Neutrophil (primary cell): ENCODE measurements around the gene C22orf15.

Source experiments
- H3K27ac ChIP-seq: fragments of 200-600 bp; sonication (generic); 2 replicates; pipeline ENCODE4 v1.5.1; 2016; ENCODE audit warnings: mild to moderate bottlenecking, moderate library complexity
- H3K27me3 ChIP-seq: fragments of 200-600 bp; sonication (generic); 2 replicates; pipeline ENCODE4 v1.6.0; 2016; ENCODE audit warnings: mild to moderate bottlenecking
- H3K36me3 ChIP-seq: fragments of 200-600 bp; sonication (generic); 2 replicates; pipeline ENCODE4 v1.5.1; 2017
- H3K4me1 ChIP-seq, 2 experiments: fragments of 200-600 bp in 1 of 2; sonication (generic) in 1 of 2; 1 replicate in 1 of 2; 2 replicates in 1 of 2; pipeline versions ENCODE4 v1.5.1 to v1.6.1; 2013 to 2016; ENCODE audit warnings: low read depth in 1 of 2, low read length in 1 of 2, mild to moderate bottlenecking in 1 of 2, moderate library complexity in 1 of 2; ENCODE audit not compliant: control insufficient read depth in 1 of 2, insufficient read depth in 1 of 2
- H3K4me3 ChIP-seq, 2 experiments: fragments of 200-600 bp in 1 of 2; sonication (generic) in 1 of 2; 1 replicate in 1 of 2; 2 replicates in 1 of 2; pipeline ENCODE4 v1.5.1; 2013 to 2016; ENCODE audit warnings: low read depth in 1 of 2, low read length in 1 of 2, mild to moderate bottlenecking in 1 of 2, moderate library complexity in 1 of 2
- H3K9me3 ChIP-seq: fragments of 200-600 bp; sonication (generic); 2 replicates; pipeline ENCODE4 v1.5.1; 2016
- CTCF ChIP-seq: fragments of 200-600 bp; sonication (generic); IDR thresholded peaks from 2 replicates; pipeline ENCODE4 v1.5.1; 2016; ENCODE audit warnings: antibody characterized with exemption

The C22orf15 gene

GRCh38 chr22:23804781-23805291 lies 42.0 kb downstream of the C22orf15 start:
- Histone ChIP-seq H3K4me3 (no peak overlapping the region), H3K9me3 (no peaks in the 10 kb centered on the region), H3K27me3 (no peaks in the 10 kb centered on the region), H3K36me3 (peaks cover 77% of the 10 kb centered on the region), H3K4me1 (no peaks in the 10 kb centered on the region), H3K27ac (no peak overlapping the region)
- TF ChIP-seq CTCF: no peak

- Histone ChIP-seq H3K4me3 (no peak overlapping the region), H3K9me3 (no peaks in the 10 kb centered on the region), H3K27me3 (no peaks in the 10 kb centered on the region), H3K36me3 (peaks cover 68% of the 10 kb centered on the region), H3K4me1 (no peaks in the 10 kb centered on the region), H3K27ac (no peak overlapping the region)
- TF ChIP-seq CTCF: no peak
Observed at GRCh38 chr22:23806837-23807236, 44.0 kb downstream of the C22orf15 start.

- H3K27me3 ChIP-seq: no peaks in the 10 kb centered on the region
- H3K4me1 ChIP-seq: no peaks in the 10 kb centered on the region
- H3K9me3 ChIP-seq: no peaks in the 10 kb centered on the region
- no peak for TF ChIP-seq CTCF
- peaks cover 33% of the 10 kb centered on the region for H3K36me3 ChIP-seq
- H3K4me3 ChIP-seq: no peak overlapping the region
- no peak overlapping the region for H3K27ac ChIP-seq
Observed at GRCh38 chr22:23812378-23812777, 49.6 kb downstream of the C22orf15 start.
